HG03520 (cell line): ENCODE results near the gene POLK.
"Not testable (repeated sequence)": the region's sequence is repeated elsewhere in the genome, so short reads cannot be mapped to it uniquely, and the experiment has no call there.

Experiments used
- ATAC-seq: cut with Tn5 transposase; IDR thresholded peaks from one replicate; pipeline ENCODE4 v1.9.1; 2021; ENCODE audit warnings: mild to moderate bottlenecking, moderate library complexity; ENCODE audit not compliant: unreplicated experiment

The POLK gene

DNA sequence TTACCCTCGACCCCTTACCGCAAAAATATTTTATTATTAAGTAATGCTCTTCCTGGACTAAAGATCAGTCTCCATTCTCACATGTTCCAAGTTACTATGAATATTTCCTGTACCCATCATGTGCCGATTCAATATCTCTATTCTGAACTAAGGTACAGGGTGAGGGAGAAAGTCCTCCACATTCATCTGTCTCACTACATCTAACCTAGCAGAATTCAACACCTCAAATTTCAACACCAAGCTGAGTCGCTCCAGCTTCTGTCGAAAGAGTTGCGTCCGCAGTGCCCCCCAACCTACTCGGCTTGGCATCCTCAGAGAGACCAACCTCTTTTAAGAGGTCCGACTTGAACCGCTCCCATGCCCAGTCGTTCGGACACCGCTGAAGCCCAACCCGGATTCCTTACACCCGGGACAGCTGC, 1.3 kb upstream of the POLK start:
- ATAC-seq: no peak

DNA sequence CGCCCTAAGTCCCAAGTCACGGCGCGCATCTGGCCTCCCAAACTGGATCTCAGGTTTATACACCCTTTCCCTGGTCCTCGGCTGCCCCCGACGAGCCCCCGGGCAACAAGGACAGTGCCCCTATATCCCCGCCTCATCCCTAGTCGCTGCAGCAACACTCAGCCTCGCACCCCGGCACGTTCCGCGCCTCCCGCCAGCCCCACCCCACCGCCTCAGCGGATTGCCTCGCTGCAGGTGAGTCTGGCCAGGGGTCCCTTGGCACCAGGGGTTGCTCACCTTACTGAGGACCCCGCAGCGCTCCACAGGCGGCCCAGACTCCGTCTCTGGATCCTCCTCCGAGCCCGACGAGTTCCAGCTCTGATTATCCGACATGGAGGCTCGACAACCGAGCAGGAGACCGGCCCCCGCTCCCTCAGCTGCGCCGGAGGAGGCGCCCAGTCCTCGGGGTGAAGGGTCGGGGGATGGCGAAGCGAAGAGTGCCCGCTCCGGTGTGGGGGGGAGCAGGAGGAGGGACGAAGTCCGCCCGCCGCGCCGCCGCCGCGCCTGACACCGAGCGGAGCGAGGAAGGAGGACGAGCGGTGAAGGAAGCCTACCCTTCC, 756 bp upstream of the POLK start:
- peak; percentile 16 for ATAC-seq

DNA sequence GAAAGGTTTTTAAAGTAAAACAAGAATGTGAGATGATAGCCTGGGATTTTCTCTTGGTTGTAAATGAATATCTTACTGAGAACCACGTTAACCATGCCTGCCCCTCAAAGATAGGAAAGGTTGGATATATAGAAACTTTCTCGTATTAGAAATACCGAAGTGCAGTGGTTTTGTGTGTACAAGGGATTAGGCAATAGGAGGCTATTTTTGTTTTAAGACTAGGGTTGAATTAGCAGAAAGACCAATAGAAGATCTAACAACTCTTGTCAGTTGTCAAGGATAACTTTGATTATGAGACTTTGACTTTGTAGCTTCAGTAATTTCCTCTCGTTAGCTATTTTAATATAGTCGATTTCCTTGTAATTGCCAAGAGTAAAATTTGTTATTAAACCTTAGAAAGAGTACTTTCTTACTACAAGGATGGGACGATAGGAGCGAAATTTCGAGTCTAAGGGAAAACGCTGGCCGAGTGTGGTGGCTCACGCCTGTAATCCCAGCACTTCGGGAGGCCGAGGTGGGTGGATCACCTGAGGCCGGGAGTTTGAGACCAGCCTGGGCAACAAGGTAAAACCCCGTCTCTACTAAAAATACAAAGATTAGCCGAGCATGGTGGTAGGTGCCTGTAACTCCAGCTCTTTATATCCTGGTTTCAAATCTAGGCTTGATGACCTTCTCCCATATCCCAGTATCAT, 838 bp downstream of the POLK start:
- ATAC-seq: no peak

DNA sequence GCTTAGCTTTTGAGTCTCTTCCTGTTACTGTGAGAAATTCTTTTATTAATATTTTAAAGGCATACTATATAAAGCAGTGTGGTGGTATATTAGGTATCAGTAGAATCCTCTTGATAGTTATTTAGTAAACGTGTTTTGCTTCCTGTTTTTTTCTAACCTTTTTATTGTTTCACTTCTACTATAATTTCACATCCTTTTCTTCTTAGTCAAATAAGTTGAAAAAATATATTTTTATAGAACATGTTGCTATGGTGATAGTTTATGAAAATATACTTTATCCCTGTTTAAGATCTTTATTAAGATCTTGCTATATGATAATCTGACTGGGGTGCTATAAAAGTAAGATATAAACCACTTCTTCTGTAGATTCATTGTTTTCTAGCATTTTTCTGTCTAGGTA, 2.1 kb downstream of the POLK start:
- no peak for ATAC-seq

DNA sequence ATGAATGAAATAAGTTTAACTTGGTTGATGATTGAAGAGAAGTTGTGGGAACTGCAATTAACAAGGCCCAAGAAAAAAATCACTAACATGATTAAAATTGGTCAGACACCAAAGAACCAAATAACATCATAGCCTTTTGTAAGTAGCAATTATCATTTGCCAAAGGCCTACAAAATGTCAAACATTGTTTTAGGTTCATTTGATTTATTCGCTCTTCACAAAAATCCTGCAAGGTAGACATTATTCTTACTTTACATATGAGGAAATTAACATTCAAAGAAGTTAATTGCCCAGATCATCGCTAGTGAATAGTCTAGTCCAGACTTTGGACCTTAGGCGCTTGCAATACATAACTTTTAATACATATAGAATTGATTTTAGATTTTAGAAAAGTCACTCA, 2.6 kb downstream of the POLK start:
- ATAC-seq: no peak

DNA sequence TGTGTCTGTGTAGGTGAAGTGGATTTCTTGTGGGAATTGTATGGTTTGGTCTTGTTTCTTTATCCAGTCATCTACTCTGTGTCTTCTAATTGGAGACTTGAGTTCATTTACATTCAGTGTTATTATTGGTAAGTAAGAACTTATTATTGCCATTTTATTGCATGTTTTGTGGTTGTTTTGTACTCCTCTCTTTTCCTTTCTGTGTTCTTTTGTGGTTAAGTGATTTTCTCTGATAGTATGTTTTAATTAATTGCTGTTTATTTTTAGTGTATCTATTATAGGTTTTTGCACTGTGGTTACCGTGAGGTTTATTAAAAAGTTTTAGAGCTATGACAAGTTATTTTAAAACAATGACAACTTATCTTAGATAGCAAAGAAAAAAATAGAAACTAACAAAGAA, 8.1 kb downstream of the POLK start:
- no peak for ATAC-seq

DNA sequence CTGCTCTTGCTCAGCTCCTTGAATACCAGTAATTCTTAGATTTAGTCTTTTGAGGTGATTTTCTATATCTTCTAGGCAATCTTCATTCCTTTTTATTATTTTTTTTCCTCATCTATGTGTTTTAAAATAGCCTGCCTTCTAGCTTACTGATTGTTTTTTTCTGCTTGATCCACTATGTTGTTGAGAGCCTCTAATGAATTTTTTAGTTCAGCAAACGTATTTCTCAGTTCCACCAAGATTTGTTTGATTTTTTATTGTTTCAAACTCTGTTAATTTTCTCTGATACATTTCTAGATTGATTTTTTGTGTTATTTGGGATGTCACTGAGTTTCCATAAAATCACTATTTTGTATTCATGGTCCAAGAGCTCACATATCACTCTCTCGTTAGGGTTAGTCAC, 9.5 kb downstream of the POLK start:
- ATAC-seq: no peak

DNA sequence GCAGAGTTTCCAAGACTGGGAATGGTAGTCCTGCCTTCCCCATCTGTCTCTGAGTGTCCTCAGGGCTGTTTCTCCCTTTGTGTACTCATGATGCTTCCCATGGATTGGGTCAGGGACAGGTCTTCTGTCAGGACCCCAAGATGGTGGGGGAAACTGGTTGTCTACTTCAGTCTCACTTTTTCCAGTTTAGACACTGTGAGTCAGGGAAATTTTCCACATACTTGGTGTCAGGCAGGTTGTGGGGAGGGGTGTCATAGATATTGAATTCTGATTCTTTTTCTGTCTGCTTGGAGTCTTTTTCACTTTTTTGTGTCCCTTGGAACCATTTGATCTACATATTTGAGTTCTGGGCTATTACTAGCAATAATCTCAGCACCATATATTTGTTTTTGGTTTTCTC, 10.3 kb downstream of the POLK start:
- no peak for ATAC-seq

DNA sequence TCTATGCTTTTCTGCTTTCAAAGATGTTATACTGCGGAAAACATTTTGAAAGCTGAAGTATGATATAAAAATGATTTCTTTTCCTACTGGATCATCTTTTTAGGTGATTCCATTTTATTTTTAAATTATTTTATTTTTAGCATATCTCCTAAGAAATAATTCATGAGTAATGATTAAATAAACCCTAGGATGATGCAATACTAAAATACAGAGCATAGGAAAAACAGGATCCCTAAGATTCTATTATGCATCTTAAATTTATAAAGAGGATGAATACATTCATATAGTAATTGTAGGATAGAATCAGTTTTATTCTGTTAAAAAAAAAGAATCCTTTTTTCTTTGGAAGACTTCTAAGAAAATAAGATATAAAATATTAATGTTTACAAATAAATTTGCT, 10.9 kb downstream of the POLK start:
- ATAC-seq: no peak

DNA sequence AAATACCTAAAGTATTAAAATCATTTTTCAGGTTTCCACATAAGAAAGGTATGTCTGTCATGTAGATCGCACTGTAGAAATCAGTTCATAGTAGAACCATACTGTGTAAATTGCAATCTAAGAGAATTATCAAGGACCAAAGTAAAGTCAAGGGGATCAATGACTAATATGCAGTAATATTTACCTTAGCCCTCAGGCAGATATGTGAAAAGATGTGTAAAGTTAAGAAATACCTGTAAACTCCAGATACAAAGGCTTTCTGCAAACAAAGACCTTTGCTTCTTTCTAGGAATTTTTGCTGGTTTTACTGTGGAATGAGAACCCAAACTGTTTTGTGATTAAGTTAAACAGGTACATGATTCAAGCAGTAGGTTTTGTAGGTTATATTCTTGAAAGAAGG, 11.6 kb downstream of the POLK start:
- ATAC-seq: no peak

DNA sequence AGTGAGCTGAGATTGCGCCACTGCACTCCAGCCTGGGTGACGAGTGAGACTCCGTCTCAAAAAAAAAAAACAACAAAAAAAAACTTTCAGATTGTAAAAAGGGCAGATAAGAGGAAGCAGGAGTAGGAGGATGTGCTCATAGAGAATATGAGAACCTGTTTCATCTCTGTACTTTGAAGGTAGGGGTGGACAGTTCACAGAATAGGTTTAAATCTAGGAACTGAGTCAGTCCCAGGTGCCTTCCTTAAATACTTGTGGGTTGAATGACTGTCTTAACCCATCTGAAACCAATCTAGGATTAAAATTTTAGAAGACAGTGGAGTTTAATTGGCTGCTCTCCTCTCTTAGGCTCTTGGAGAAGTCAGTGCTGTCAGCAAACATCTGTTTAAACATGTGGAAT, 12.4 kb downstream of the POLK start:
- ATAC-seq: peak; percentile 87

DNA sequence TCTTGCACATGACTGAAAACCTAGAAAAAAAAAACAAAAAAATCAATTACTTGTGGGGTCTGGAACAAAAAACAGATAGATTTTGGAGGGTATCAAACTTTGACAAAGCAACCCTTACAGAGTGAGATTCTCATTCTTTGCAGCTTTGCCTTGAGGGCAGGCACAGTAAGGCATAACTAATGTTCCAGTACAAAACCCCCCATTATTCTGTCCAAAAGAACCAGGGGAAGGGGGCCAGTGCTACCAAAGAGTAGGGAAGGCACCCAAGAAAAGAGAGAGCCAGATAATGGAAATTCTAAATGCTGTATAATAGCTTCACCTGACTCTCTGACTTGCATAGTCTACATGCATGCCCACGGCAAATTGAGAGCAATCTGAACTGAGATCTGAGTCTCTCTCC, 12.9 kb downstream of the POLK start:
- no peak for ATAC-seq

DNA sequence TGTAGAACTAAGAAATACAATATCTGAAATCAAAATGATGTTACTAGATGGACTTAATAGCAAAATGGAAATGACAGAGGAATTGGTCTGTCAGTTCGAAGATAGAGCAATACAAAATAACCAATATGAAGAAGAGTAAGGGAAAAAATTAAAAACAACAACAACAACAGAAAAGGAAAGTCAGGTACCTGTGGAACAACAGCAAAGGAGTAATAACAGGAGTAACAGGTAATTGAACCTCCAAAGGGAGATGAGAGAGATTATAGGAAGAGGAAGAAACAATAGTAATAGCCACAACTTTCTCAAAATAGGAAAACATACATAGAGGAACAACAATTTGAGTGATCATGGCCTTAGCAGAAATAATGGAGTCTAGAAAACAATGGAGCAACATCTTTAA, 13.7 kb downstream of the POLK start:
- no peak for ATAC-seq

DNA sequence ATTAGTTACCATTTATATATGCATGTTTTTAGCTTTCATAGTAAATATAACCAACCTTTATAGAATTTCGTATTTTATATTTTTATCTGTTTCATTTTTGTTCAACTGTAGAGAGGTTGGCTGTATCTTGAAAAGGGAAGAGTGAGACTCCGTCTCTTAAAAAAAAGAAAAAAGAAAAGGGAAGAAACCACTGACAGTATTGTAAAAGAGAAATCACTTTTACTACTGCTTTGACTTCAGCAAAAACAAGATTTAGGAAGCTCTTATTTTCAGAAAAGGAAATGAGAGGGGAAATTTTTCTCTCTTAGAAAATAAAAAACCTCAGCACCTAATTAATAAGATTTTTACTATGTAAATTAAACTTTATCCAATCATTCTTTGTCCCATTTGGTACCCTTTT, 14.4 kb downstream of the POLK start:
- no peak for ATAC-seq

DNA sequence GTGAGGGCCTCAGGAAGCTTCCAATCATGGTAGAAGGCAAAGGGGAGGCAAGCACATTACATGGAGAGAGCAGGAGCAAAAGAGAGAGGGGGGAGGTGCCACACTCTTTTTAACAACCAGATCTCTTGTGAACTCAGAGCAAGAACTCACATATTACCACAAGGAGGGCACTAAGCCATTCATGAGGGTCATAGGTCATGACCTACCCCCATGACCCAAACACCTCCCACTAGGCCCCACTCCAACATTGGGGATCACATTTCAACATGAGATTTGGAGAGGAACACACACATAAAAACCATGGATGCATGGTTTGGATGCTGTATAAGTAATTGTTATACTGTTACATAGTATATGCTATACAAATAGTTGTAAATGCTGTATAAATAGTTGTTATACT, 17.5 kb downstream of the POLK start:
- no peak for ATAC-seq

DNA sequence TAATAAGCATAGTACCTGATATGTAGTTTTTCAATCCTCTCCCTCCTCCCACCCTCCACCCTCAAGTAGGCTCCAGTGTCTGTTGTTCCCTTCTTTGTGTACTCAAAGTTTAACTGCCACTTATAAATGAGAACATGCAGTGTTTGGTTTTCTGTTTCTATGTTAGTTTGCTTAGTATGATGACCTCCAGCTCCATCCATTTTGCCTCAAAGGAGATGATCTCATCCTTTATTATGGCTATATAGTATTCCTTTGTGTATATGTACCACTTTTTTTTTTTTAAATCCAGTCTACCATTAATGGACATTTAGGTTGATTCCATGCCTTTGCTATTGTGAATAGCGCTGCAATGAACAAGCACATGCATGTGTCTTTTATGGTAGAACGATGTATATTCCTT, 20.5 kb downstream of the POLK start:
- ATAC-seq: no peak

DNA sequence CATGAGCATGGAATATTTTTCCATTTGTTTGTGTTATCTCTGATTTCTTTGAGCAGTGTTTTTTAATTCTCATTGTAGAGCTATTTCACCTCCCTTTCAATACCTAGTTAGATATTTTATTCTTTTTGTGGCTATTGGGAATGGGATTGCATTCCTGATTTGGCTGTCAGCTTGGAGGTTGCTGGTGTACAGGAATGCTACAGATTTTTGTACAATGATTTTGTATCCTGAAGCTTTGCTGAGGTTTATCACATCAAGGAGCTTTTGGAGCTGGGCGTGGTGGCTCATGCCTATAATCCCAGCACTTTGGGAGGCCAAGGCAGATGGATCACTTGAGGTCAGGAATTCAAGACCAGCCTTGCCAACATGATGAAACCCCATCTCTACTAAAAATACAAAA, 22.0 kb downstream of the POLK start:
- ATAC-seq: not testable (repeated sequence)

DNA sequence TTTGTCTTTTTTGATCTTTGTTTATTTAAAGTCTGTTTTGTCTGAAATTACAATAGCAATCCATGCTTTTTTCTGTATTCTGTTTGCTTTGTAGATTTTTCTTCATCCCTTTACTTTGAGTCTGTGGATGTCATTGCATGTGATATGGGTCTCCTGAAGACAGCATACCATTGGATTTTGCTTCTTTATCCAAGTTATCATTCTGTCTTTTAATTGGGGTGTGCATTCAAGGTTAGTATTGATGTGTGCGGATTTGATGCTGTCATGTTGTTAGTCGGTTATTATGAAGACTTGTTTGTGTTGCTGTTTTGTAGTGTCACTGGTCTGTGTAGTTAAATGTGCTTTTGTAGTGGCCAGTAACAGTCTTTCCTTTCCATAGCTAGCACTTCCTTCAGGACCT, 23.0 kb downstream of the POLK start:
- ATAC-seq: no peak

DNA sequence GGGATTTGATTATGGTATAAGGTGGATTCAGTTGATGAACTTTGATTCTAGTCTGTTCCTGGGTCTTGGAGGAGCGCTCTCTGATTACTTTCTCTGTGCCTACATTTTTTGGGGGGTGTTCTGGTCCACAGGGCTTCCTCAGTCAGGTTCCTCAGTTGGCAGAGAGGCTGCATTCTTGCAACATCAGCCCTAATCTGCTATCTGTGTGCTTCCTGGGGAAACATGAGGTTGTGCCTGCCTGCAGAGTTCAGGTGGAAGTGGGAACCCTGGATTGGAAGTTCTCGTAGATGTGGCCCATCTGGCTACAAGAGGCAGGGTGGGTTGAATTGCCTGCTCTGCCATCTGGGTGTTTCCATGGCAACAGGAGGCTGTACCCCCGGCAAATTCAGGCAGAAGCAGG, 24.5 kb downstream of the POLK start:
- ATAC-seq: no peak

DNA sequence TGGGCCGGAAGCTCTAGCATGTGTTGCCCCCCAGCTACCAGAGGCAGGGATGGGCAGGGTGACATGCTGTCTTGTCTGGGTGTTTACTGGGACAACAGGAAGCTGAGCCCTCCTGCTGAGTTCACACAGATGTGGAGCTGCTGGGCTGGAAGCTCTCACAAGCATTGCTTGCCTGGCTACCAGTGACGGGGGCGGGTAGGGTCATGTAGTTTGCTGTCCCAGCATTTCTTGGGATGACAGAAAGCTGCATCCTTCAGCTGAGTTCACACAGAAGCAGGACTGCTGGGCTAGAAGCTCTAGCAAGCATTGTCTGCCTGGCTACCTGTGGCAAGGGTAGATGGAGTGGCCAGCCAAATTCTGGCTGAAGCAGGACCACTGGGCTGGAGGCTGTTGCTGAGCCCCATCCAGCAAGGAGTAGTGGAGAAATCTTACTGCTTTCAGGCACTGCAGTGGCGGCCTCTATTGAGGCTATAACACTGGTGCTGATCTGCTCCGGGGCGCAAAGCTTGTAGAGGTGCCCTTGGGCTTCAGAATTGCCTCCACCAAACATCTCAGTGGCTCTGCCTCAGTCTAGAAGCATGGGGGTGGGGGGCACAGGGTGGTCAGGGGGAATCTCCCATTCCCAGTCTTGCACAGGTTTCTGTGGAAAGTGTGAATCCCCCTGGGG, 25.1 kb downstream of the POLK start:
- ATAC-seq: no peak

DNA sequence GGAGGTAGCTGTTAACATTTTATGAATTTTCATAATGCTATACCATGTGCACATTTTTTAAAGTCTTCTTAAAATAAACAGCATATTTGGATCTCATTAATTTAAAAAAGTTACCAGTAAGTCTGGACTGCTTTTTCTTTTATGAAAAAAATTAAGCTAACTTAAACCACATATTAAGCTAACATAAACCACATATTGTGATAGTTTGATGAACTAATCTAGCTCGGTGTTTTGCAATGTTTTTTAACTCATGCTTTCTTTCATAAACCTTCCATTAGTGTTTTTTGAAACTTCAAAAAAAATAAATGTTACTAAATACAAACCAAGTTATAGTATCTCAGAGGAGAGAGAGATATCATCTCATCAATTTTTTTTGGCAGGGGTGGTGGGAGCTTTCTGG, 26.5 kb downstream of the POLK start:
- no peak for ATAC-seq

DNA sequence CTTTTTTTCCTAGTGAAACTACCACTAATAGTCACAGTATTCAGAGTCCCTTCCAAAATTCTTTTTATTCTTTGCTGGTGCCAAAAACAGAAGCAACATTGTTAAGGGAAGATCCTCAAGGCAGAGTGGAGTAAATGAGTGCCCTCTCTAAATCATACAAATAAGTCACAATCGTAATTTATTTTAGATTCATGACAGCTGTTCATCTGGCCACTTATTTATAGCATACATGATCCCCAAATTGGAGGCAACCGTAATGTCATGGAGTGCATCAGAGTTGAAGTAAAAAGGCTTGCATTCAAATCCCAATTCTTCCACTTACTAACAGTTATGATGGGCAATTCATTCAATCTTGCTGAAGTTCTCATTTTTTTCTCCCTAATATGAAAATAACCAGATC, 33.4 kb downstream of the POLK start:
- no peak for ATAC-seq

DNA sequence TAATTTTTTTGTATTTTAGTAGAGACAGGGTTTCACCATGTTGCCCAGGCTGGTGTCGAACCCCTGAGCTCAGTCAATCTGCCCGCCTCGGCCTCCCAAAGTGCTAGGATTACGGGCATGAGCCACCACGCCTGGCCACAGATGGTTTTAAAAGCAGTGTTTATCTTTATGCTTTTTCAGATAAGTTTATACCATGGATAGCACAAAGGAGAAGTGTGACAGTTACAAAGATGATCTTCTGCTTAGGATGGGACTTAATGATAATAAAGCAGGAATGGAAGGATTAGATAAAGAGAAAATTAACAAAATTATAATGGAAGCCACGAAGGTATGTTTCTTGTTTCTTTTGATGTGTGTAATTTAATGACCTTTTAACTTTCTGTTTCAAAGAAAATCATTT, 35.1 kb downstream of the POLK start:
- ATAC-seq: no peak
